Measurements from ENCODE around the gene VPS37C. TPM values are rescaled to one million over a fixed set of nuclear protein-coding genes. Genes with fewer than 3 reads are reported as not detected.
"Not testable (repeated sequence)": the region's sequence is repeated elsewhere in the genome, so short reads cannot be mapped to it uniquely, and the experiment has no call there.

VPS37C gene
- total RNA-seq: 1 to 10 TPM; 8.9 to 9.7 TPM

- ChIA-PET POLR2A (interaction anchor here (1.6 kb wide), 1 partner anchor 100 kb away, joined by 3 read pairs; no protein-coding TSS in a partner anchor), CTCF (interaction anchor here (1.1 to 5.0 kb wide), 4 partner anchors 26 to 191 kb away, joined by 3 to 15 read pairs (median 8); partner anchors contain the start of gene VWCE)
Observed at GRCh38 chr11:61161190-61162091, at the start of gene VPS37C. VPS37C (minus strand) TSS chr11:61161426; CDS start chr11:61138829, 22,597 bp downstream.

- POLR2A ChIA-PET, CTCF ChIA-PET: not testable (repeated sequence)
Observed at GRCh38 chr11:61210629-61211028, 49.4 kb upstream of the VPS37C start.

DNA sequence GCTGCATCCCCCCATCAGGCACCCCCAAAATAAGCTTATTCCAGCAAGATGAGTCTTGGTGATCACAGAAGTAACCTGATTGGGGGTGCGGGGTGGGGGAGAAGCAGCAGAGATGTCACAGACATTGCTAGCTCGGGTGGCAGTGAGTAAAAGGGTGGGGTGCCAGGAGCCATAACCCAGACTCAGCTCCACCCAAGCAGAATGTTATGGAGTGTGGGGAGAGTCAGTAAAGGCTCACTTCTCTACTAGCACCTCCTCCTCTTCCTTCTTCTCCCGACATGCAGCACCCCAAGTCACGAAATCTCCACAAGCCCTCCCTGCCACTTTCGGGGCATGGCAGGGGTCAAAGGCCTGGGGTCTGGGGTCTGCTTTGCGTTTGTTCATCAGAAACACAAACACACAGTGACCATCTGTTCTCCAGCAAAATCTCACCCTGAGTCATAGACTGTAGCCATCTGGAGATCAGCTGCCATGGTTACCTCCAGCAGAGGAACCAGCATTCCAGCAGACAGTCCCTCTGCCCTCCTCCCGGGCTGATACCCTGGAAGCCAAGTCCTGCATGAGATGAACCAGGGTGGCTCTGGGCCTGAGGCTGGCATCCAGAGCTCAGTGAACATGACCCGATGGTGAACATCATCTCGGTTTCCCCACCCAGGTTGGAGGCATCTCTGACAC lies 46.5 kb upstream of the VPS37C start:
- POLR2A ChIA-PET, CTCF ChIA-PET: not testable (repeated sequence)

GRCh38 chr11:61204502-61205059 lies 43.4 kb upstream of the VPS37C start:
- CTCF ChIA-PET, POLR2A ChIA-PET: not testable (repeated sequence)

GRCh38 chr11:61203873-61204272 lies 42.6 kb upstream of the VPS37C start:
- CTCF ChIA-PET: interaction anchor here (1.3 kb wide), 1 partner anchor 16 kb away, joined by 3 read pairs; no protein-coding TSS in a partner anchor

DNA sequence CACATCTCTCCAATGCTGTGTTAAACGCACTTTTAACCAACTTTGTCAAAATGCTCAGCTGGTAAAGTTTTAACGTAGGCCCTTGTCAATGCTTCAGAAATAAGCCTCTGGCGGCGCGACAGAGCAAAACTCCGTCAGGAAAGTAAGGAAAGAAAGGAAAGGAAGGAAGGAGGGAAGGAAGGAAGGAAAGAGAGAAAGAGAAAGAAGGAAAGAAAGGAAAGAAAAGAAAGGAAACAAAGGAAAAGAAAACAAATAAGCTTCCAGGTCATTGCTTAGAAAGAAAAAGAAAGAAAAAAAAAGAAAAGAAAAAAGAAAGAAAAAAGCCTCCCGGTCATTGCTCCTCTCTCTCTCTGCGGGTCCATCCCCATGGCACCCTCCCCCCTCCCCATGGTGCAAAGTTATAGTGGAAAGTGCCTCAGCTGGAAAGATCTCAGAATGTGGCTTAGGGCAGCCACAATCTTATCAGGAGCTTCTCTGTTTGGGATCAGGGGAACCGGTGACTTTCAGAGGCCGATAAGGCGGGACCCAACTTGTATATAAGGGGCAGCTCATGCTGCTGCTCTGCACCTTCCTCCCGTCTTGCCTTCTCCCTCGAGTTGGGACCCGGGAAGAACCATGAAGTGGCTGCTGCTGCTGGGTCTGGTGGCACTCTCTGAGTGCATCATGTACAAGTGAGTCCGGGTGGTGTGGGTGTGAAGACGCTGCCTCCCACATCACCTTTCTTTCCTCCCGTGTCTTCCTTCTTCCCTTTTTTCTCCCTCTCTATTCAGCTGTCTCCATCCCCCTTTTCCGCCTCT lies 41.9 kb upstream of the VPS37C start, which contains the start of gene PGA3:
TSS of gene PGA3 (plus strand) at position 566 of the 797 bp plus-strand sequence. CDS start at position 616, 50 bp downstream.
- POLR2A ChIA-PET: not testable (repeated sequence)
- CTCF ChIA-PET: interaction anchor here (0.6 to 1.3 kb wide), 2 partner anchors 15 to 51 kb away, joined by 3 read pairs; no protein-coding TSS in a partner anchor

More at GRCh38 chr11:61203873-61204272, 42.6 kb upstream of the VPS37C start:
- POLR2A ChIA-PET: not testable (repeated sequence)

GRCh38 chr11:61201476-61201875 lies 40.2 kb upstream of the VPS37C start:
- CTCF ChIA-PET: no interaction called here
- POLR2A ChIA-PET: no interaction called here

GRCh38 chr11:61198948-61199523 lies 37.8 kb upstream of the VPS37C start:
- ChIA-PET CTCF (no interaction called here), POLR2A (no interaction called here)

- ChIA-PET CTCF (no interaction called here), POLR2A (no interaction called here)
Observed at GRCh38 chr11:61198361-61198760, 37.1 kb upstream of the VPS37C start.

GRCh38 chr11:61195719-61196118 lies 34.5 kb upstream of the VPS37C start:
- CTCF ChIA-PET: no interaction called here
- POLR2A ChIA-PET: no interaction called here

- ChIA-PET POLR2A (interaction anchor here (0.5 kb wide), 1 partner anchor 117 kb away, joined by 5 read pairs; no protein-coding TSS in a partner anchor), CTCF (no interaction called here)
Observed at GRCh38 chr11:61194981-61195695, 33.9 kb upstream of the VPS37C start.

DNA sequence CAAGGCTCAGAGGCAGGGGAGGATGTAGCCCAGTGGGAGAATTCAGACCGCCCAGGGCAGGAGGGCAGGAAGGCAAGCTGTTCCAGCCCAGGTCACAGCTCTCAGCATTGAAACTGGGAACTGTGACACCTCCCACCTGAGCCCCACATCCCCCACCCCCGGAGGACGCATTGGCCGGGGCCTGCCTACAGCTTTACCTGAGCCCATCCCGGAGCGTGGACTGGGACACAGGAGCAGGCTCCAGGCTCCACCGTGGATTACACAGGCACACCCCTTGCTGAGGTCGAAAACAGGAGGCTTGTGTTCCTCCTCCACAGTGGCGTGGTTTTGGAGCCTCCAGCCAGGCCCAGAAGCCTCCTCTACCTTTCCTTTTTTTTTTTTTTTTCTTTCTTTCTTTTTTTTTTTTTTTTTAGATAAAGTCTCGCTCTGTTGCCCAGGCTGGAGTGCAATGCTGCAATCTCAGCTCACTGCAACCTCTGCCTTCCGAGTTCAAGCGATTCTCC lies 33.0 kb upstream of the VPS37C start:
- CTCF ChIA-PET: no interaction called here
- POLR2A ChIA-PET: interaction anchor here (0.5 kb wide), 1 partner anchor 118 kb away, joined by 5 read pairs; no protein-coding TSS in a partner anchor

- CTCF ChIA-PET: no interaction called here
- POLR2A ChIA-PET: no interaction called here
Observed at GRCh38 chr11:61193596-61193995, 32.4 kb upstream of the VPS37C start.

DNA sequence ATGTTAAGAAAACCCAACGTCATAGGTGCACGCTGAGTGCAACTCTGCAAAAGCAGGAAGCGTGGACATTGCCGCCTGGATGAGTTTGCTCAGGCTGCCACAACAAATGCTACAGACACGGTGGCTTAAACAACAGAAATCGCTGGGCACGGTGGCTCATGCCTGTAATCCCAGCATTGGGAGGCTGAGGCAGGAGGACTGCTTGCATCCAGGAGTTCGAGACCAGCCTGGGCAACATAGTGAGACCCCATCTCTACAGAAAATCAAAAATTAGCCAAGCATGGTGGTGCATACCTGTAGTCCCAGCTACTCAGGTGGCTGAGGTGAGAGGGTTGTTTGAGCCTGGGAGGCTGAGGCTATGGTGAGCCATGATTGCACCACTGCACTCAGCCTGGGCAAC lies 28.7 kb upstream of the VPS37C start:
- POLR2A ChIA-PET: no interaction called here
- CTCF ChIA-PET: interaction anchor here (0.9 kb wide), 1 partner anchor 361 kb away, joined by 3 read pairs; no protein-coding TSS in a partner anchor

- ChIA-PET POLR2A (no interaction called here), CTCF (interaction anchor here (0.8 to 2.7 kb wide), 17 partner anchors 16 to 356 kb away, joined by 3 to 18 read pairs (median 4); partner anchors contain the start of genes CD6, PGA3, TMEM132A and VPS37C)
Observed at GRCh38 chr11:61187505-61188130, 26.4 kb upstream of the VPS37C start.

DNA sequence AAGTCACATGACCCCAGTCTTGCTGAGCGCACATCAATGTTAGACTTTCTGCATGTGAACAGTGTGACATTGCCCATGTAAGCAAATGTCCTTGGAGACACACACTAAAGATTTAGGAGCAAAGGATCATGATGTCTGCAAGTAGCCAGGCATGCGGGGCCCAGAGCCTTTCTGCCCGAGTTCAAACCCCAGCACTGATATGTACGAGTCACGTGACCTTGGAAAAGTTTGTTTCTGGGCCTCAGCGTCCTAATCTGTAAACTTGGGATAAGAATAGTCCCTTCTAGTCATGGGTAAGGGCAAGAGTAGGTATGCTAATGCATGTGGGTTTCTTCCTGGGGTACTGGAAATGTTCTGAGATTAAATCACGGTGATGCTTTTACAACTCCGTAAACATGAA lies 25.3 kb upstream of the VPS37C start:
- ChIA-PET CTCF (interaction anchor here (0.8 to 2.7 kb wide), 11 partner anchors 16 to 355 kb away, joined by 3 to 18 read pairs (median 8); partner anchors contain the start of genes CD6 and VPS37C), POLR2A (interaction anchor here (0.6 kb wide), 2 partner anchors 26 to 451 kb away, joined by 3 to 4 read pairs; no protein-coding TSS in a partner anchor)

DNA sequence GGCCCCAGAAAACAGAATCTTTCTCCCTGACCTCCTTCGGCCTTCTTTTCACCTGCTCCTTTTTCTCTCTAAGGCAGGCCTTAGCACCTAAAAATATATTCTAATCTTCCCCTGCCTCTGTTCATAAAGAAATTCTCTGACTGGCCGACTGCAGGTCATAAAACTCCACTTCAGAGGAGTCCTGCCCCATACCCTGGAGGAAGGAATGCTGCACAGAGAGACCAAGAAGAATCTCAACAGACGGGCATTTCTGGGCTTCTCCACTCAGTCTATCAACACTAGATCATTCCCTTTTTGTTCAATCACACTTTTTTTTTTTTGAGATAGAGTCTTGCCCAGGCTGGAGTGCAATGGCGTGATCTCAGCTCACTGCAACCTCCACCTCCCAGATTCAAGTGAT lies 22.4 kb upstream of the VPS37C start:
- CTCF ChIA-PET: no interaction called here

More for the DNA sequence above, 22.4 kb upstream of the VPS37C start:
- POLR2A ChIA-PET: no interaction called here
